ENCODE results near the gene GALNT18.
"Not testable (repeated sequence)": the region's sequence is repeated elsewhere in the genome, so short reads cannot be mapped to it uniquely, and the experiment has no call there.

GALNT18 gene

GRCh38 chr11:11356842-11357241 is 265.0 kb downstream of the GALNT18 start:
- DNase-seq (ENCODE audit: low read depth in 1 of 2, low spot score in 1 of 2) = no peak

- DNase-seq (ENCODE audit: low read depth in 1 of 2, low spot score in 1 of 2) = not testable (repeated sequence)
These were observed 268.9 kb downstream of the GALNT18 start, which contains the start of gene CSNK2A3 for GRCh38 chr11:11352878-11353277. CSNK2A3 (minus strand) TSS chr11:11353250; CDS start chr11:11353119, 131 bp downstream.

GRCh38 chr11:11351851-11352250 is 270.0 kb downstream of the GALNT18 start:
- DNase-seq (ENCODE audit: low read depth in 1 of 2, low spot score in 1 of 2) = not testable (repeated sequence)

GRCh38 chr11:11351042-11351586 is 270.7 kb downstream of the GALNT18 start:
- DNase-seq (ENCODE audit: low read depth in 1 of 2, low spot score in 1 of 2) = no peak

GRCh38 chr11:11349870-11350337 is 271.9 kb downstream of the GALNT18 start:
- no peak for DNase-seq (ENCODE audit: low read depth in 1 of 2, low spot score in 1 of 2)

GRCh38 chr11:11349106-11349825 is 272.5 kb downstream of the GALNT18 start:
- no peak for DNase-seq (ENCODE audit: low read depth in 1 of 2, low spot score in 1 of 2)

- DNase-seq (ENCODE audit: low read depth in 1 of 2, low spot score in 1 of 2) = no peak
These were observed 273.5 kb downstream of the GALNT18 start for GRCh38 chr11:11348303-11348702.

GRCh38 chr11:11347592-11347991 is 274.2 kb downstream of the GALNT18 start:
- DNase-seq (ENCODE audit: low read depth in 1 of 2, low spot score in 1 of 2) = no peak

- no peak for DNase-seq (ENCODE audit: low read depth in 1 of 2, low spot score in 1 of 2)
These were observed 275.5 kb downstream of the GALNT18 start for GRCh38 chr11:11346303-11346702.

- DNase-seq (ENCODE audit: low read depth in 1 of 2, low spot score in 1 of 2) = no peak
These were observed 276.7 kb downstream of the GALNT18 start for GRCh38 chr11:11345099-11345498.

GRCh38 chr11:11344045-11344444 is 277.8 kb downstream of the GALNT18 start:
- DNase-seq (ENCODE audit: low read depth in 1 of 2, low spot score in 1 of 2) = no peak

- DNase-seq (ENCODE audit: low read depth in 1 of 2, low spot score in 1 of 2) = no peak
These were observed 283.5 kb downstream of the GALNT18 start for GRCh38 chr11:11338304-11338703.

GRCh38 chr11:11336664-11337063 is 285.1 kb downstream of the GALNT18 start:
- no peak for DNase-seq (ENCODE audit: low read depth in 1 of 2, low spot score in 1 of 2)

- DNase-seq (ENCODE audit: low read depth in 1 of 2, low spot score in 1 of 2) = no peak
These were observed 286.8 kb downstream of the GALNT18 start for GRCh38 chr11:11335043-11335442.

GRCh38 chr11:11334607-11335006 is 287.2 kb downstream of the GALNT18 start:
- DNase-seq (ENCODE audit: low read depth in 1 of 2, low spot score in 1 of 2) = no peak

GRCh38 chr11:11332141-11332710 is 289.6 kb downstream of the GALNT18 start:
- DNase-seq (ENCODE audit: low read depth in 1 of 2, low spot score in 1 of 2) = no peak

GRCh38 chr11:11329062-11329806 is 292.6 kb downstream of the GALNT18 start:
- no peak for DNase-seq (ENCODE audit: low read depth in 1 of 2, low spot score in 1 of 2)

- no peak for DNase-seq (ENCODE audit: low read depth in 1 of 2, low spot score in 1 of 2)
These were observed 297.7 kb downstream of the GALNT18 start for GRCh38 chr11:11324090-11324489.

GRCh38 chr11:11322101-11322500 is 299.7 kb downstream of the GALNT18 start:
- DNase-seq (ENCODE audit: low read depth in 1 of 2, low spot score in 1 of 2) = no peak

- DNase-seq (ENCODE audit: low read depth in 1 of 2, low spot score in 1 of 2) = no peak
These were observed 301.0 kb downstream of the GALNT18 start for GRCh38 chr11:11320825-11321224.

GRCh38 chr11:11318961-11319360 is 302.8 kb downstream of the GALNT18 start:
- DNase-seq (ENCODE audit: low read depth in 1 of 2, low spot score in 1 of 2) = no peak

- DNase-seq (ENCODE audit: low read depth in 1 of 2, low spot score in 1 of 2) = no peak
These were observed 303.3 kb downstream of the GALNT18 start for GRCh38 chr11:11318461-11318860.
